Fibroblast of skin of left quadriceps (primary cell): Measurements from ENCODE around the gene COL27A1.

Source experiments
- DNase-seq, 2 experiments: peaks; one replicate each; pipeline ENCODE4 v3.0.0-alpha.2; 2013; ENCODE audit warnings: low read depth in 2 of 2

Gene COL27A1

DNA sequence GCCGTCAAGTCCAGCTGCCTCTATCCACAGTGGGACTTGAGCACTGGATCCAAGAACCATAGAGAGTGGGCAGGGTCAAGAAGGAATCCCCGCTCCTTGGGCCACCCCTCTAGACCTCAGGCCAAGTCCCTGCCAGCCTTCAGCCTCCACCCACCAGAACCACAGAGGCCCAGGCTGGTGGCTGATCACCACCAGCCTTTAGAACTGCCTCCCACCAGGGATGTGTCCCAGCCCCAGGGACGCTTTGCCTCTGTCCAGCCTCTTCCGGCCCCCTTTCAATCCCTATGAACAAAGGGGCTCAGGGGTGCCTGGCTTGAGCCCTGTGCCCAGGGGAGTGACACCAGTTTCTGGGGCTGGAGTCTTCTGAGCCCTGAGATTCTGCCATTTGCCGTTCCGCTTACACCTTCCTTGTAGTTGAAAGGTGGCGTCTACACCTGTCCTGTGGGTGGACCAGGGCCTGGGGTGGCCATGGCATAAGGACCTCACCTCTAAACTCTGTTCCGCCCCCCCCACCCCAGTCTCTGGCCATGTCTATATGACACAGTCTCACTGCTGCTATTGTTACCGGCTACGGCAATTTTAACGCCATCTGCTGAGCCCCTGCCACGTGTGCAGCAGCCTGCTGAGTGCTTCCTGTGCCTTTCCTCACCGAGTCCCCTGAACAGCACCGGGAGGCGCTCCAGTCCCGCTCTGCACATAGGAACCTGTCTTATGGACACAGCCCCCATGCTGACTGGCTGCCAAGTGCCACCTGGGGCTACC, 131.8 kb downstream of the COL27A1 start:
- DNase-seq = no peak

DNA sequence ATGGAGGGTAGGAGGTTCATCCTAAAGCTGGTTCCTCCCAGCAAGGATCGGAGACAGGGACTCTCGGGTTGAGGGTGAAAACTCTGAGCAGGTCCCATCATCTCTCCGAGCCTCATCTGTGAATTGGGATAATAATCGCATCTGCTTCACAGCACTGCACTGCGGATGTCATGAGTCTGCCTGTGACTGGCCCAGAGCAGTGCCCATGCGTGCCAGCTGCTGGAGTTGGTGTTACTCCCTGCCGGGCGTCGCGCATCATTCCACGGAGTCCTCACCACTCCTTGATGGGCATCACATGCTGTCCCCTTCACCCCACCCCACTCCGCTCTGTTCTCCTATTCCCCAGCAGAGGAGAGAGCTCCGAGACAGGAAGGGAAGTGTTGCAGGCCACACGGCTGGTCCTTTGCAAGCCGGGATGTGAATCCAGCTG, 132.4 kb downstream of the COL27A1 start:
- DNase-seq = no peak

DNA sequence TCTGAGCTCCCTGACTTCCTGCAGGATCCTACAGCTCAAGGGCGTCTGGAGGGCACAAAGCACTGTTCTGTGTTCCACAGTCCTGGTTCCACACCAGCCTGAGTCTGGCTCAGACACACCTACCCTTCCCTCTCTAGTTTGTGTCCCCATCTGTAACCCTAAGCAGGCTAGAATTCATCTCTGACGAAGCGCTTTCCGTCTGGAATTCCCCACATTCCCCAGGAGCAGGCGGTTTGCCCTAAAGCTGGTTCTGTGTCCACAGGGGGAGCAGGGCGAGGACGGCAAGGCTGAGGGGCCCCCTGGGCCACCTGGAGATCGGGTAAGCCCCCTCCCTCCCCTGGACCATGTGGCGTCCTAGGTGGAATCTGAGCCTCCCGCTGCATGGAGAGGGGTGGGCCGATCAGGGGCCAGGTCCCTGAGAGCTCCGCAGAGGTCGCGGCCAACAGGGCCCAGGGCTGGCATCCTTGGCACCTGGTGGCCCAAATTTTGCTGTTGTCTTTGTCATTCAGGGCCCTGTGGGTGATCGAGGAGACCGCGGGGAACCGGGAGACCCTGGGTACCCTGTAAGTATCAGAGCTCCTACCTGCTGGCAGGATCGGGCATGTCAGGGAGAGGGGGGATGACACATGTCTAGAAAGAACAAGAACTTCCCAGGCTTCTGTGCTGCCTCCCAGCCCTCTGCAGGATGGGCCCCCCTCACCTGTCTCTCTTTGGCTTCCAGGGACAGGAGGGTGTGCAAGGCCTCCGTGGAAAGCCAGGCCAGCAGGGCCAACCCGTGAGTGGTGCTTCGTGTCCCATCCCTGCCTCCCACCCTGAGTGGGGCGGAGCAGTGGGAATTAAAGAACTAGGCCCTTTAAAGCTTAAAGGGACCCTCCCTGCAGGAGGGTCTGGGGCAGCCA, 133.1 kb downstream of the COL27A1 start:
- peak in 1 of 2 experiments; percentile 52 for DNase-seq

DNA sequence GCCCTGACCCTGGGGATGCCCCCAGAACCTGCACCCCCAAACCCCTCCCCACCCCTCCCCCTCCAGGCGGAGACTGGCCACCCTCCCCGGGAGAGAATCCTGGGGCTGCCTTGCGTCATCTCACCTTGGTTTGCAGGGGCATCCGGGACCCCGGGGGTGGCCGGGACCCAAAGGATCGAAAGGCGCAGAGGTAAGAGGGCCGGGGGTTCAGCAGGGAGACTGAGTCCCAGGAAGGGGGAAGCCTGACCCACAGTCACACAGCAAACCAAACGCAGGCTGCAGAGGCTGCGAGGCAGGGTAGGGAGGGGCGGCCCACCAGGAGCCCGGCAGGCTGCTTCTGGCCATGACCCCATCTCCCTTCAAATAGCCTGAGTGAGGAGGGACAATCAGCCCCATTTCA, 133.8 kb downstream of the COL27A1 start:
- no peak for DNase-seq

DNA sequence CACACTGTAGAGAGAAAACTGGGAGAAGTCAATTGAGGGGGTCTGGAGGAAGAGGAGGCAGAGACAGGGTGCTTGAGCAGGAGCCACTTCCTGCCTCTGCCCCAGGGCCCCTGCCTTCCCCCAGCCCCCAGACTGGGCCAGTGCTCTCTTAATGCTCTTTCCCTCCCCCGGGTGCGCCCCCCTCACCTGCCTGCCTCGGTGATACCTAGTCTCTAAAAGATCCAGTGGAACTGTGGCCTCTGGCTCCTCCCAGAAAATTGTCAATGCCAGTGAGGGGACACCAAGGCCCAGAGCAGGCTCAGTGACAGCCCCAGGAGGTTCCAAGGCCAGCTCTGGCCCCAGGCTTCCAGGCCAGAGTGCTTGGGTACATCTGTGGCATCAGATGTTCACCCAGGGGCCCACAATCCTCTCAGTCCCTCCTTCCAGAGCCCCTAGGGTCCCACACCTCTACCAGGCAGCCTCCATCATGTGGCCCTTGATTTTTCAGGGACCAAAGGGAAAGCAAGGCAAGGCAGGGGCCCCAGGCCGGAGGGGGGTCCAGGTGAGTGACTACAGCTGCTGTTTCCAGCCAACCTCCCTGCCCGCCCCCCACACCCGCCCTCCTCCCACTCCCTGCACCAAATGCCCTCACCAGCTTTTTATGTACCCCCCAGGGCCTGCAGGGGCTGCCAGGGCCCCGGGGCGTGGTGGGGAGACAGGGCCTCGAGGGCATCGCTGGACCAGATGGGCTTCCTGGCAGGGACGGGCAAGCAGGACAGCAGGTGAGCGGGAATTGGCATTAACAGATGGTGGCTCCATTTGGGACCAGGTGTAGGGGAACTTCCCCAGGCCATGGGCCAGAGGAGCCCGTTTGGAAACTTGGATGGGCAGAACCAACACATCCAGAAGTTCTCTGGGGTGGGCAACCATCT, 134.5 kb downstream of the COL27A1 start:
- DNase-seq = no peak

DNA sequence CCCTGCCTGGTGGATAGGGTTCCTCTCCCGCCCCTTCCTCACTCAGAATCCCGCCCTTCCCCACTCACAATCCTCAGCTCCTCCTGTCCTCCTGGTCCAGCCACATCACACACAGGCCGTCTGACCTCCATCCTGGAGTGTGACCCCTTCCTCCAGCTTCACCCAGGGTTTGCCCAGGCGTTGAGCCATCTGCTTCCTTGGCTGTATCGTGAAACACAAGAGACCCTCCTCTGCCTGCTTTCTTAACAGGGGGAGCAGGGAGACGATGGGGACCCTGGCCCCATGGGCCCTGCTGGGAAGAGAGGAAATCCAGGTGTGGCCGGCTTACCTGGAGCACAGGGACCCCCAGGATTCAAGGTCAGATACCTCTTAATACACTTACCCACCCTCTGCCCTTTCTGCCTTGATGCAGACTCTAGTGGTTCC, 135.2 kb downstream of the COL27A1 start:
- DNase-seq = no peak

DNA sequence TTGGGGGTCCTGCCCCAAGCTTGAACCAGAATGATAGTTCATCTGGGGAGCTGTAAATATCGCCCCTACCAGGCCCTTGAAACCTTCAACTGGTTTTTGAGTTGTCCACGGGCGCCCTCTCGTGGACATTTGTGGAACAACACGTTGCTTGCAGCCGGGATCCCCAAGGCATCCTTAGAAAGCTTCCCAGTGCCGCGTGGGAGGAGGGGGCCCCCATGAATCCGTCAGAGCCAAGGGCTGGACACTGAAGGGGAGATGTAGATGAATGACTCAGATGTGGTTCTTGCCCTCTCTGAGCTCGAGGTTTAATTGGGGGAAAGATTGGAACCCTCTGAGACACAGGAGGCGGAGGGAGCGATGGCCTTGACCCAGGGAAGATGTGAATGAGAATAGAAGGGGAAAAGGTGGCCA, 135.7 kb downstream of the COL27A1 start:
- DNase-seq = peak in 1 of 2 experiments; percentile 40

DNA sequence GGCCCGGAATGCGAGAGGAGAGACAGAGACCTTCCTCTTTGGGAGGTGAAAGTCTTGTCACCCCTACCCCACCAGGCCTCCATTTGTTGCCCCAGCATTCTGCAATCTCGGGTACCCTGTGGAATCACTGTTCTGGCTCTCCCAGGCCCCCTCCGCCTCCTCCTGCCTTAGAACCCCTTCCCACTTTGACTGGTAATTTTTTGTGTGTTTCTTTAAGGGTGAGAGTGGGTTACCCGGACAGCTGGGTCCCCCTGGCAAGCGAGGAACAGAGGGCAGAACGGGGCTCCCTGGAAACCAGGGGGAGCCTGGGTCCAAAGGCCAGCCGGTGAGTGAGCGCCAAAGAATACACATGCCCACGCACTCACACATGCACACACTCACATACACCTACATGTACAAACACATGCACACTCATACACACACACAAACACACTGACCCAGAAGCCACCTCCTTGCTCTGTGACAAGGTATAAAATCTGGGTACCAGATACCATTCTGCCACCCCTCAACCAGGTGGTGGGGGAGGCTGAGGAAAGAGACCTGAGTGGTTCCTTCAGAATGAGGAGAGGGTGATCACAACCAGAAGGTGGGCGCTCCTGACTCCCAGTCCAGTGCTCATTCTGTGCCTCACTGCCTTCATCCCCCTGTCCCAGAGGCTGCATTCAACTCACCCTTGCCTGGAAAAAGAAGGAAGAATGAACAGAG, 136.7 kb downstream of the COL27A1 start:
- DNase-seq = no peak

DNA sequence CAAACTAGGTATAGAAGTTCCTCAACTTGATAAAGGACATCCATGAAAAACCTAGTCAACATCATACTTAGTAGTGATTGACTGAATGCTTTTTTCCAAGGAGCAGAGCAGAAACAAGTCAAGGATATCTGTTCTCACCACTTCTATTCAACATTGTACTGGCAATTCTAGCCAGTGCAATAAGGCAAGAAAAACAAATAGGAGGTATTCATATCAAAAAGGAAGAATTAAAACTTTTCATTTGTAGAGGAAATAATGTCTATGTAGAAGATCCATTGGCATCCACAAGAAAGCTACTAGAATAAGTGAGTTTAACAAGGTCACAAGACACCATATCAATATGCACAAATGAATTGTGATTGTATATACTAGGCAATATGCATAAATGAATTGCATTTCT, 139.3 kb downstream of the COL27A1 start:
- DNase-seq = no peak

DNA sequence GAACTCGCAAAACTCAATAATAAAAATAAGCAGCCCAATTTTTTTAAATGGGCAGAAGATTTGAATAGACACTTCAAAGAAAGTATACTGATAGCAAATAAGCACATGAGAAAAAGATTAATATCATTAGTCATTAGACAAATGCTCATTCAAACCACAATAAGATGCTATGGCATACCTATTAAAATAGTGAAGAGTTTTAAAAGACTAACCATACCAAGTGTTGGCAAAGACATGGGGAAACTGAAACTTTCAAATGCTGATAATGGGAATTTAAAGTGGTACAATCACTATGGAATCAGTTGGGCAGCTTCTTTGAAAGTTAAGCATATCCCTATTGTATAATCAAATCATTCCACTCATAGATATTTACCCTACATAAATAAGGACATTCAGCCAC, 141.0 kb downstream of the COL27A1 start:
- no peak for DNase-seq

DNA sequence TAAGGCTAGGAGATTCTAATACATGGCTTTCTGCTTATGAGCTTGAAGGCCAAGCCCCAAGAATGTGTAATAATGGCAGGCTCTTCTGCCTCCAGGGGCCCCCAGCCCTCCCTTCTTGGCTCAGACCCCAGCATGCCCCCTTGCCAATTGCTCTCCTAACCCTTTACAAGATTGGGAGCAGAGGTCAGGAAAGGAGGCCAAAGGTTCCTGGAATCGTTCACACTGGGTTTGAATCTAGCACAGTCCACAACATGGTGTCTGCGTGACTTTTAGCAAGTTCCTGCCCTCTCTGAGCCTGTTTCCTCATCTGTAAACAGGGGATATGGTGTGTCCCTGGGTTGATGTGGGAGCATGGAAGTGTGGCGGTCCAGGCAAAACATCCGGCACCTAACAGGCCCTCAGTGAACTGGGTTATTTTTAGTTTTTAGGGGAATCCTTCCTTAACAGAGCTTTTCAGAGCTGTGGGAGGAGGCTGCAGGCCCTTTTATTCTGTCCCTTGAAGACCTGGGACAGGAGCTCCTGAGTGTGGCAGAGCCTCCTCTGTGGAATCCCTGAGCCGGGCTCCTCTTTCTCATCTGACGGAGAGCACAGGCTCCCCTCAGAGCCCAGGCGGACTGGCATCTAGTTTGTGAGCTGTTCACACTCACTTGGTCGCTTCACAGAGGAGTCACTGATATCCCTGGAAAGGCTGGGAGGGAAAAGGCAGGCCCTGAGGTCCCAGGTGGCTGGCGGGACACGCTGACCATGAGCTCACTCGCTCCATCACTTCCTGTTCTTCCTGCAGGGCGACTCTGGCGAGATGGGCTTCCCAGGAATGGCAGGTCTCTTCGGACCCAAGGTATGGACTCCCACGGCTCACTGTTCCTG, 144.2 kb downstream of the COL27A1 start:
- DNase-seq = no peak

DNA sequence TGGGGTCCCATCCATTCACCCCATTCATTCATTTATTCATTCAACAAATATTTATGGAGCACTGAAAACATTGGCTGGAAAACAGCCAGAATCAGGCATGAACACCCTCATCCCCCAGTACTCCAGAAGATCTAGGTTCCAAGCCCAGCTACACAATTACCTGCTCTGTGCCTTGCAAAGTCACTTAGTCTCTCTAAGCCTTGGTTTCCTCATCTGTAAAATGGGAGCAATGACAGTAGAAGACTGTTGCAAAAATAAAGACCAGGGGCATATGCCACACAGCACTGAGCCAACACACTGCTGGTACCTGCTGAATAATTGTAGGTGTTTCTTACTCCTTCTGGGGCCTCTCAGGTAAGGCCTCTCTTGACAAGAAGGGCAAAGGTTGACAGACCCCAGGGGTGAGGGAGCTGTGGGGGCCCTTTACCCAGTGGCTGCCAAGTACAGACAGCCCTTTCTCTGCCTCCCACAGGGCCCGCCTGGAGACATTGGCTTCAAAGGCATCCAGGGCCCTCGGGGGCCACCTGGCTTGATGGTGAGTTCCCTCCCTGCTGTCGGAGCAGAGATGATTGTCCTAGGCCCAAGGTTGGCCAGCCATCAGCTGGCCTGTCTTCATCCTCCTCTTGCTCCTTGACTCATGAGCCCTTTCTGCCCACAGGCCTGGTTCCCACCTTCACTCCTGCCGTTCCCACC, 145.0 kb downstream of the COL27A1 start:
- no peak for DNase-seq

DNA sequence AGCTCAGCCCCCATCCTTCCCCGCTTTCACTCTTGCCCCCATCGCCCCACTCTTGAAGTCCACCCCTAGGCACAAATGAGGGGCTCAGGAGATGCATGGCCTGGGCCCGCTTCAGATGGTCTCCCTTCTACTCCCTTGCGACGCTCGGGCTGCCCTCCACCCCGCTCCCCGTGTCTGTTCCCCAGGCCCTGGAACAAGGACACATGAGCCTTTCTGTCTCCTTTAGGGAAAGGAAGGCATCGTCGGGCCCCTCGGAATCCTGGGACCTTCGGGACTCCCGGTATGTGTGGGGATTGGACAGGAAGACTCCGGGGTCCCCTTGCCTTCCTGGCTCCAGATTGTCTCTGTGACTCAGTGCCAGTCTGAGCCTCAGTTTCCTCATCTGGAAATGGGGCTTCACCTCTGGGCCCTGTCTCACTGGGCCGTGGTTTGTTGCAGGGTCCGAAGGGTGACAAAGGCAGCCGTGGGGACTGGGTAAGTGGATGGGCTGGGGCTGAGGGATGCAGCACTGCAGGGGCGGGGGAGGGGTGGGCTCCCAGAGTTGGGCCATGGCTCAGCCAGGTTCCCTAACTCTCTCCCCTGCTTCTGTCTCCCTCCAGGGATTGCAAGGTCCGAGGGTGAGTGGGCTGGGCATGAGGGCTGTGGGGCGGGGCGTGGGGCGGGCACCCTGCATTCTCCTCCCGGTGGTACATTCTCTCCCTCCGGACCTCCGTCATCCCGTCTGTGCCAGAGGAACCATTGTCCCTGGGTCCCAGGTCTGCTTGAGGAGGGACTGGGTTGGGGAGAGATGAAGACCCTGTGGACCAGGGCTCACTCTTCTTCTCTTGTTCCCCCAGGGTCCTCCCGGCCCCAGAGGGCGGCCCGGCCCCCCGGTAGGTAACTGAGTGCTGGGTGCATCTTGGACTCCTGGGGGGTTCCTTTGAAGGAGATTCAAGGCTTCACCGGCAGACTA, 145.8 kb downstream of the COL27A1 start:
- DNase-seq = no peak

DNA sequence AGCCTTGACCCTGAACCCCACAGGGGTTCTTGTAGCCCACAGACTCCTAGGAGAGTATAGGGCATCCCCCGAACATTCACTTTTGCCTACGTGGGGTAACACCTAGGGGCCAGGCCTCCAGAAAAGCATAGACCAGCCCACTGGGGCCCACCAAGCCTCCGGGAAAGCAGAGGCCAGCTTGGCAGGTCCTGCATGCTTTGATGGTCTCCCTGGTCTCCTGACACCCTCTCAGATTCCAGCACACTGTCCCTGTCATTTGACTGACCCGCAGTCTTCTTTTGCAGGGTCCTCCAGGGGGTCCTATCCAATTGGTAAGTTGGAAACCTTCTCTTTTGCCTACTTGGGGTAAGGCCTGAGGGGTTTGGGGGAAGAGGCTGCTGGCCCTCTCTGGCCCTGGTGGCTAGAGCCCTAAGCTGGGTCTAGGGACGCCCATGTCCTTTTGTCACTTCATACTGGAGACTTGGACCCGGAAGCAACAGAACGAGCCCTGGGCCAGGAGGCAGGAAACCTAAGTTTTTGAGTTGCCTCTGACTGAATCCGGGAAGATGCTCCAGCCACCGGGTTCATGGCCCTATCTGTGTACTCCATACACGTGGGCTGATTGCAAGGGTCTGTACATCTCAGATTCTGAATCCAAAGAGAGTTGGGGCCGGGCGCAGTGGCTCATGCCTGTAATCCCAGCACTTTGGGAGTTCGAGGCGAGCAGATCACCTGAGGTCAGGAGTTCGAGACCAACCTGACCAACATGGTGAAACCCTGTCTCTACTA, 146.6 kb downstream of the COL27A1 start:
- no peak for DNase-seq

DNA sequence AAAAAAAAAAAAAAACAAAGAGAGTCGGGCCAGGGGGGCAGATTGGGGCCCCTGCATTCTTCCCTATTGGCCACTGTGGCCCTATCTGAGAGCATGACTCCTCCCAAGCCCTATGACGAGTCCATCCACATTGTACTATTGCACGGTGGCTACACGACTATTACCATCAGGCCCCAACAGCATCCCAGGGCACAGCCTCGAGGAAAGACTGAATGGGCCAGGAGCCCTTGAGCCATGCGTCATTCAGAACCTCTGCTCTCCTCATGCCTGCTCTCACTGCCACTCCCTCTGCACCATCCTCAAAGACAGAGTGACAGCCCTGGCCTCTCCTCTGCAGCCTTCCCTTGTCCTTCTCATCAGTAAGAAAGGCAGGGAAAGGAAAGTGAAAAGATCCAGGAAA, 147.4 kb downstream of the COL27A1 start:
- no peak for DNase-seq

DNA sequence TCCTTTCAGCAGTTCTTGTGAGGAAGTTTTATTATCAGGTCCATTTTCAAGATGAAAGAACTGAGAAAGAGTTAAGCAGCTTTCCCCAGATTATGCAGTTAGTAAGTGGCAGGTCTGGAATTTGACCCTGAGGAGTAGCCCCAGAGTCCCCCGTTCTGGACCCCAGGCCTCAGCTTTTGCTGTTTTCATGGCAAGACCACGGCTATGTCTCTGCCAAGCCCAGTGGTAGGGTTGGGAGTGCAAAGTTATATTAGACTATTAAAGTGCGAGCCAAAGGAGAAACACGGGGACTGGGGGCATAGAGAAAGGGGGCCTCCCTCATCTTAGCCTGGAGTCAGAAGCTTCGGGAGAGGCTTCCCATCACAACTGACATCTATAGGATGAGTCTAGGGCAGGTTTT, 148.2 kb downstream of the COL27A1 start:
- no peak for DNase-seq

DNA sequence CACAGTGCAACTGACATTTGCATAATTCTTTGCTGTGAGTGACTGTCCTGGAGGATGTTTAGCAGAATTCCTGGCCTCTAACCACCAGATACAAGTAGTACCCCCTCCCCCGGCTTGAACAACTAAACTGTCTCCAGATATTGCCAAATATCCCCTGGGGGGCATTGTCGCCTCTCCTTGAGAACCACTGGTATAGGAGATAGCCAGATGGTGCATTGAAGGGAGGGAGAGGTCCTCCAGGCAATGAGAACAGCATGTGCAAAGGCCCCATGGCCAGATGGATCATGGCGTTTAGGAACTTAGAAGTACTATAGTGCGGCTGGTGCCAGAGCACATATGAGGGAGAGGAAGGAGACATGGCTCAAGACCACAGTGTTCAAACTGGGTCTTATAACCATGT, 148.6 kb downstream of the COL27A1 start:
- no peak for DNase-seq
